CD4-positive, alpha-beta T cell treated with Interleukin-4 for 1 hour (primary cell): ENCODE data around the gene KNG1.

Experiments
- DNase-seq, 2 donors: peaks; one replicate each; pipeline ENCODE4 v3.0.0-alpha.2; 2020 to 2022

Gene KNG1

DNA sequence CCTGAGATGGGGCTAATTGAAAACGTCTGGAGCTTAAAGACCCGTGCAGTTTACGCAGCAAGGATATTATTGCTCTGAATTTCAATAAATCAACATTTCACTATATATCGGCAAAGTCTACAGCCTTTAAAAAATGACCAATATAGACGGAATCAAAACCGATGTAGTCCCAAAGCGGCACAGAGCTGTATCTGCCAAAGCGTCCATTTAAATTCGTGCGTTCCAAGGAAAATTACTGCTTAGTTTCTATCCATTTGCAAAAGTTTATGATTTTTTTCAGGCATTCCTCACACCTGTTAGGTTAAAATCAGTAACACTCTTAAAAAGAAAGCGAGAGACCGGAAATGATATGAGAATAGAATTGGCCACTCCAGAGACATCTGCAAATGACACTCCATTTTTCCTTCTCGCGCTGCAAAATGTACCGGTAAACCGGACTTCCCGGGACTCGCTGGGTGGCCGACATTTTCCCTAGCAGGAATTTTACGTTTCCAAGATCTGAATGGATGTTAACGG, 65.4 kb downstream of the KNG1 start:
- no peak for DNase-seq

DNA sequence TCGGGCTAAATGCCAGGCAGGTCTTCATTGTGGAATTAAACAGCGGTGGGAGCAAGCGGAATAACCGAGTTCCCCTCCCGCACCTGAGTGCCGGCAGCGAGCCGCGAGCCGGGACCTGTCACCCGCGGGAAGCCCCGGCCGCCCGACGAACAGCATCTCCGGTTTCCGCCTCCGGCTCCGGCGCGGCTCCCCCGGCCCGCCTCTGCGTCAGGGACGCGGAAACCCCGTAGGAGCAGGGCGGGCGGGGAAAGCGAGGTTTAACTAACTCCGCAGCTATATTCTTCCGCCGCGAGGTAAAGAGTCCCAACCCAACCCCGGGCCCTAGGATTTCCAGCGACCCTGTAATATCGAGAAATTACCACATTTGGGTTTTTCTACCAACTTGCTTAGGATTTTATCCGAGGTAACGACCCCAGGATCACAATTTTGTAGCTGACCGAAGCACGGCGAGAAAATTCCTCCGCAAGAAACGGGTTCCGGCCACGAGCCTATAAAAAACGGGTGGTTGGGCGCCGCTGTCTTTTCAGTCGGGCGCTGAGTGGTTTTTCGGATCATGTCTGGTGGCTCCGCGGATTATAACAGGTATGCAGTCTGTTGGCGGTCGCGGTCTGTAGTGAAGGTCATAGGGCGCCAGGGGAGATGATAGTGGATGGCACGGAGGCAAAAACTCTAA, 66.0 kb downstream of the KNG1 start, which contains the start of gene EIF4A2:
Gene EIF4A2 (plus strand): TSS at position 520 of the 673 bp plus-strand sequence. CDS start 34 bp downstream, at position 554.
- peak; percentile 90 to 93 for DNase-seq

DNA sequence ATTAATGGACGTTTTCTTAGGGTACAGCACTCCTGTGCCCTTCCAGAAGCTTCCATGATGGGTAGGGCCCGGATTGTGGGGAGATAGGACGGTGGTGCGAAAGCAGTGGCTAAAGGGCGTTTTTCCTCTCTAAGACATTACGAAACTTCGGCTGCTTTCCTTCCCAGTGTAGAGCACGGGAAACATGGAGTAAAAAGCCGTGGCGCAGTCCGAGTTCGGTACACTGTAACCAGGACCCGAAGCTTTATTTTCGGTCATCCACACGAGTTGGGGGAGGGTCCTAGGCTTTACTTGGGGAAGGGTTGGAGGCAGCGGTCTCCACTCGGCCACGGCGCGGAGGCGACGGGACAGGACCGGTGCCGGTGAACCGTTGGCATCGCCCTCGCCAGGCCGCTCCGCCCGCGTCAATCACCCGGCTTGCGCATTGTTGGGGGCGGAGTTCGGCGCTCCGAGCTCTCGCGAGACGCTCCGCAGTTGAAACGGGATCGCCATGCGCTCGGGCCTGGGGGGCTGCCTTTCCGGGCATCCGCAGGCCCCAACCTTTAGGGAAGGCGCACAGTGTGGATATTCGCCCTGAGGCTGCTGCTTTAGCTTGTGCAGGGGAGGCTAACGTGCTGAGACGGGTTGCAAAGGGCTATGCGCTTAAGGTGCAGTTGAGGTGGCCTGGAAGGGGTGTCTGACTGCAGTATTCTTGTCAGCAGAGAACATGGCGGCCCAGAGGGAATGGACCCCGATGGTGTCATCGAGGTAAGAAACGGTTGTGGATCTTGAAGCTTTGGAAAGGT, 66.8 kb downstream of the KNG1 start:
- peak; percentile 83 to 84 for DNase-seq

GRCh38 chr3:186784820-186785494, 67.8 kb downstream of the KNG1 start:
- DNase-seq, result peak in 1 of 2 donors; percentile 9

DNA sequence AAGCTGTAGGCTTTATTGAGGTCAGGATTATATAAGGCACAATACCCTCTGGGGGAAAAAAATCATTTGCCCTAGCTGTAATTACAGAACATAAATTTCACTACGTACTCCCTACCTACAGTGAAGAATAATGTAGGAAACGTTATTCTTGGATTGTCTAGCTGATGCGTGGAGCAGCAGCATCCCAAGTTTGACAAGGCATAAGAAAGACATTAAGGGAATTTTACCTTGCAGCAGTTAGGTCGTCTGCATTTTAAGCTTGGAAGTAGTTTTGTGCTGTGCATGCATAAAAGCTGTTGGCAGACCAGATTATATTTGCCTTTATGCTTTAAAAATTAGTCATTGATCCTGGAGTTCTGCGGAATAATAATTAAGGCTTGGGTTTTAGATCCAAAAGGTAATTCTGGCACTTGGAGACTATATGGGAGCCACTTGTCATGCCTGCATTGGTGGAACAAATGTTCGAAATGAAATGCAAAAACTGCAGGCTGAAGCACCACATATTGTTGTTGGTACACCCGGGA, 68.4 kb downstream of the KNG1 start:
- DNase-seq, result peak in 1 of 2 donors; percentile 10

DNA sequence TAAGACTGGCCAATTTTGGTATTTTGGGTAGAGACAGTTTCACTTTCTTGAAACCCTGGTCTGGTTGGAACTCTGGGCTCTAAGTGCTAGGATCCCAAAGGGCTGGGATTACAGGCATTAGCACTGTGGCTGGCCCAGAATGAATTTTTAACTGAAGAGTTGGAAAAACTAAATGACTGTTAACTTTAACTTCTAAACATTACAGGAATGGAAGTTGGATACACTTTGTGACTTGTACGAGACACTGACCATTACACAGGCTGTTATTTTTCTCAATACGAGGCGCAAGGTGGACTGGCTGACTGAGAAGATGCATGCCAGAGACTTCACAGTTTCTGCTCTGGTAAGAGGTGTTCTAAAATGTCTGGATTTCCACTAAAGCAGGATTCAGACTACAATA, 69.8 kb downstream of the KNG1 start:
- peak in 1 of 2 donors; percentile 15 for DNase-seq

GRCh38 chr3:186787642-186788481, 70.7 kb downstream of the KNG1 start:
- DNase-seq, result peak in 1 of 2 donors; percentile 27

DNA sequence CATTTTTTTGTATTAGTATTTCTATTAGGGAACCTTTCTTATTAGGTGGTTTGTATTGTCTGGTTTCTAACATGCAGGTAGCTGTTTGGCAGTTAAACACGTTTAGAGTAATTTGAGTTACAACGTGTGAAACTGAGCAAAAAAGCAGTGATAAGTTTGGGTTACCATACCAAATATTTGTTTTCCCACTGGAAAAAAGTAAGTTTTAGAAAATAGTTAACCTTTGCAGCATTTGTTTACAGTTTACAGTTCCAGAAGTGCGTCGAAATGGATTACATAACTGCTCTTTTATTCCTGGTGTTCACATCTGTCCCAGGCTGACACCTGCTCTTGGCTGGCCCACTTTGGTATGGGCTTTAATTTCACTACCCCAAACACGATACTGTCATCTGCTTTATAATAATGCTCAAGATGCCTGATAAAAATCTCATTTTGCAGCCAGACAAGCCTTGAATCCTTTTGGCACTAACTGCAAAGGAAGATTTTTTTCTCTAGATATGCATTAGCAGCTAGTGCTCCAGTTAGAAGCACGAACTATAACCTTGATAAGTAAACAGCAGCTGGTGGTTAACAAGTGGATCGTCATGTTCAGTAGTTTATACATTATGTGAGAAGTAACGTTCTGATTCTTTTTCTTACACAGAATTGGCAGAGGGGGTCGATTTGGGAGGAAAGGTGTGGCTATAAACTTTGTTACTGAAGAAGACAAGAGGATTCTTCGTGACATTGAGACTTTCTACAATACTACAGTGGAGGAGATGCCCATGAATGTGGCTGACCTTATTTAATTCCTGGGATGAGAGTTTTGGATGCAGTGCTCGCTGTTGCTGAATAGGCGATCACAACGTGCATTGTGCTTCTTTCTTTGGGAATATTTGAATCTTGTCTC, 71.6 kb downstream of the KNG1 start:
- DNase-seq, result peak in 1 of 2 donors; percentile 37

DNA sequence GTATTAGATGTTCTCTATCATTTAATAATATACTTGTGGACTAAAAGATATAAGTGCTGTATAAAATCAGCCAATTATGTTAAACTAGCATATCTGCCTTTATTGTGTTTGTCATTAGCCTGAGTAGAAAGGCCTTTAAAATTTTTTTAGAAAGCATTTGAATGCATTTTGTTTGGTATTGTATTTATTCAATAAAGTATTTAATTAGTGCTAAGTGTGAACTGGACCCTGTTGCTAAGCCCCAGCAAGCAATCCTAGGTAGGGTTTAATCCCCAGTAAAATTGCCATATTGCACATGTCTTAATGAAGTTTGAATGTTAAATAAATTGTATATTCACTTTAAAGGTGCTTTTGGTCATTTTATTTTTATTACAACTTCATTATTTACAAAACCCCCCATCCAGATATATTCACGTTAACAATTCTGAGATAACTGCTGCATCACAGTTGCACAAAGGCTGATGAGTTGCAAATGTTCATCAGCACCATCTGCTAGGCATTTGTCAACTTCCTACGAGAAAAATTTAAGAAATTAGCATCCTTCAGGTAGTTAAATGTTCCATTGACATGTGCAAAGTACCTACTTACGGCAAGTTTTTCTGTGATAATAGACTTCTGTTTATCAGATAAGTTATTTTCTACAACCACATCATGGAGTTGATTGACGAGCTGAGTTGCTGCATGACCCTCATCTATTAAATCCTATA, 72.5 kb downstream of the KNG1 start:
- DNase-seq, result peak in 1 of 2 donors; percentile 12

DNA sequence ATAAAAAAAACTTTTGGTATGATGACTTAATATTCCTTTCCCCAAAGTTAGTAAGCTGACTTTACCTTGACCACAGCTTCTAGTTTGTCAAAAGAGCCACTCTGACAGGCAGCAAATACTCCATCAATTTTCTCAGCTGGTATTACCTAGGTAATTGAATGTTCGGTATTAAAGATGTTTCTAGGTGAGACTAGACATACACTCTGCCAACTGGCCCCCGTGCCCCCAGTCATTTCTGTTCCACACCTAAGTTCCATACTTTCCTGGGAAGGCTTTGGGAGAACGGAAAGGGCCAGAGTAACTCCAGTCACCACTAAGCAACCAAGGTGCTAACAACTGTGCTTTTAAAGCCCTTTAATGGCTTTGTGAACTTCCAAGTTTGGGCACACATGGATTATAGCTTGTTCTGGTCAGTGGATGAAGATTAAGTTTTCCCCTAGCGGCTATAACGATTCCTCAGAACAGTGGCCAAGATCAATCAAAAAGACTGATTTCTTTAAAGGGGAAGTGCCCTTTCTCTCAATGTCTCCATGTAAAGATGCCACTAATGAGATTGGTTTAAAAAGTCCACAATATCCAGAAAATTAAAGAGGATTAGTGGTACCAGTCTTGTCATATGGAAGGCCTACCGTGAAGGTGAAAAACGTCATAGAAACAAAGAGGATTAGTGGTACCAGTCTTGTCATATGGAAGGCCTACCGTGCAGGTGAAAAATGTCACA, 73.3 kb downstream of the KNG1 start:
- peak in 1 of 2 donors; percentile 38 for DNase-seq
